Stomach (tissue), 9 donors: ENCODE measurements around the gene LMOD3. TPM values are rescaled to one million over a fixed set of nuclear protein-coding genes. Genes with fewer than 3 reads are reported as not detected.

ENCODE experiments used
- DNase-seq, 2 donors: peaks; one replicate each; pipeline versions ENCODE4 v3.0.0 to v3.0.0-alpha.2; 2013 to 2019
- H3K27ac ChIP-seq, 5 donors: fragments of 200-600 bp in 4 of 5; sonication (generic) in 4 of 5; one replicate each; pipeline ENCODE4 v1.5.1; 2013 to 2019; ENCODE audit warnings: mild to moderate bottlenecking in 1 of 5, moderate library complexity in 1 of 5
- H3K27me3 ChIP-seq, 3 donors: fragments of 200-600 bp; sonication (generic); one replicate each; pipeline ENCODE4 v1.5.1; 2017 to 2019; ENCODE audit warnings: mixed run types in 1 of 3
- H3K36me3 ChIP-seq, 4 donors: fragments of 200-600 bp; sonication (generic); 1 replicate in 3 of 4; 2 replicates in 1 of 4; pipeline ENCODE4 v1.5.1; 2016 to 2019
- H3K4me1 ChIP-seq, 4 donors: fragments of 200-600 bp; sonication (generic); one replicate each; pipeline ENCODE4 v1.5.1; 2016 to 2019
- H3K4me3 ChIP-seq, 4 donors: fragments of 200-600 bp; sonication (generic) in 3 of 4; one replicate each; pipeline ENCODE4 v1.5.1; 2016 to 2019; ENCODE audit warnings: mild to moderate bottlenecking in 1 of 4
- H3K9me3 ChIP-seq, 4 donors: fragments of 200-600 bp; sonication (generic); one replicate each; pipeline ENCODE4 v1.5.1; 2016 to 2019
- CTCF ChIP-seq, 7 experiments: fragments of 450-650 bp in 4 of 7; fragments of 200-600 bp in 3 of 7; sonication (generic) in 3 of 7; IDR thresholded peaks; one replicate each; pipeline ENCODE4 v1.5.1; 2016 to 2019; ENCODE audit warnings: antibody characterized with exemption in 7 of 7, control low read depth in 2 of 7, mild to moderate bottlenecking in 1 of 7
- EP300 ChIP-seq: sonication (generic); formaldehyde crosslinking; IDR thresholded peaks from one replicate; pipeline ENCODE4 v1.6.1; 2017; ENCODE audit warnings: antibody characterized with exemption
- POLR2A ChIP-seq, 4 donors: fragments of 450-650 bp; IDR thresholded peaks; one replicate each; pipeline ENCODE4 v1.6.1; 2016; ENCODE audit warnings: antibody characterized with exemption in 4 of 4, control low read depth in 2 of 4, mild to moderate bottlenecking in 1 of 4, moderate library complexity in 1 of 4
- POLR2AphosphoS5 ChIP-seq, 3 donors: sonication (generic); formaldehyde crosslinking; IDR thresholded peaks; one replicate each; pipeline ENCODE4 v1.6.1; 2016; ENCODE audit warnings: antibody characterized with exemption in 3 of 3
- WGBS, 5 donors: extraction: QIAGEN DNeasy Blood & Tissue Kit in 3 of 5; methylation state at CpG; one replicate each; pipeline versions ENCODE4 v1.1.5 to v1.1.7; 2013 to 2018; 5-methylcytosine and 5-hydroxymethylcytosine counted together
- intact Hi-C: fragments of 100-400 bp; cut with DNase I; formaldehyde crosslinking; loops from one replicate; pipeline ENCODE4 v1.15.1; 2023; ENCODE audit warnings: low total_unique reads
- polyA plus RNA-seq, 3 donors: library from polyadenylated mRNA; stranded (reverse); fragments of 200-250 nt; gene quantifications; one replicate each; pipeline ENCODE4 v1.2.3, GENCODE V29; 2013
- total RNA-seq, 5 donors: library from RNA; depleted of rRNA; stranded (reverse); fragments of >200 nt; gene quantifications; one replicate each; pipeline versions ENCODE4 v1.1.0 to v1.2.3, GENCODE V29; 2014 to 2016
- donor health status: healthy with polysubstance abuse.
- donor health status: Bipolar disorder and iron deficiency.
- donor health status: healthy.

Gene LMOD3
- total and polyA plus RNA-seq, 8 donors = 0.18 to 4.9 (median 0.24) TPM; not detected in 4

DNA sequence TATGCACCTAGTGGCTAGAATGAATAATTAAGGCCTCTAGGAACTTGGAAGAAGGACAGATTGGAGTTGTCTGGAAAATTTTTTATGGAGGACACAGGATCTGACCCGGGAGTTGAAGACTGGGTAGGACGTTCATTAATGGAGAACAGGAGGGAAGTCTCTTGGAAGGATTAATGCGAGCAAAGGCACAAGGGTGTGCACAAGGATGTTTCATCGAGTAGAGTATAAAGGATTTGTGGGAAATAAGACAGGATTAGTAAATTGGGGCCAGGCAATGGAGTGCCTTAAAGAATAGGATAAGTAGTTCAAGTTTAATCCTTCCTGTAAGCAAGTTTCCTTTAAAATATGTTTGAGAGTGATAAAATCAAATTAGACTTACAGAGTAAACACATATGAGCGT lies 14.6 kb downstream of the LMOD3 start:
- Histone ChIP-seq H3K27me3 (no peaks in the 10 kb centered on the region), H3K36me3 (peaks cover 12 to 36% (median 29%) of the 10 kb centered on the region in 4 donors), H3K4me3 (no peak overlapping the region), H3K9me3 (no peaks in the 10 kb centered on the region), H3K4me1 (peaks cover 0 to 29% (median 6%) of the 10 kb centered on the region in 4 donors), H3K27ac (no peak overlapping the region)
- TF ChIP-seq POLR2AphosphoS5 (IDR thresholded peaks at IDR 0.05) = no peak
- TF ChIP-seq EP300 = no peak
- TF ChIP-seq CTCF (IDR thresholded peaks at IDR 0.05) = no peak
- TF ChIP-seq POLR2A (IDR thresholded peaks at IDR 0.05) = no peak
- DNase-seq = no peak
- intact Hi-C loops = no loop called here
- WGBS, 5 donors = 59 to 80% (median 70%) methylated on average over 5 of the region's 5 CpGs

DNA sequence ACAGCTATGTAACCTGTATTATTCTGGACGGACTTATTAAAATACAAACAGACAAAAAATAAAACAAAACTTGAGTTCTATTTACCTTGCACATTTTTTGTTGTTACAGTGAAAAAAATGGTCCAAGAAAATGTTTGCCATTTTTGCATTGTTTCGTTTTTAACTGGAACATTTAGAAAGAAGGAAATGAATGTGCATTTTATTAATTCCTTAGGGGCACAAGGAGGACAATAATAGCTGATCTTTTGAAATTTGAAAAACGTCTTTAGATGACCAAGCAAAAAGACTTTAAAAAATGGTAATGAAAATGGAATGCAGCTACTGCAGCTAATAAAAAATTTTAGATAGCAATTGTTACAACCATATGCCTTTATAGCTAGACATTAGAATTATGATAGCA lies 17.1 kb downstream of the LMOD3 start:
- Histone ChIP-seq H3K36me3 (peaks cover 15 to 58% (median 45%) of the 10 kb centered on the region in 4 donors), H3K27ac (no peak overlapping the region), H3K27me3 (no peaks in the 10 kb centered on the region), H3K9me3 (no peaks in the 10 kb centered on the region), H3K4me1 (peaks cover 0 to 30% (median 19%) of the 10 kb centered on the region in 4 donors), H3K4me3 (no peak overlapping the region)
- no peak for DNase-seq
- WGBS, 5 donors = 43 to 70% (median 65%) methylated on average over 3 of the region's 3 CpGs
- intact Hi-C loops = no loop called here
- TF ChIP-seq CTCF (IDR thresholded peaks at IDR 0.05) (no peak), POLR2AphosphoS5 (IDR thresholded peaks at IDR 0.05) (no peak), POLR2A (IDR thresholded peaks at IDR 0.05) (no peak), EP300 (no peak)

DNA sequence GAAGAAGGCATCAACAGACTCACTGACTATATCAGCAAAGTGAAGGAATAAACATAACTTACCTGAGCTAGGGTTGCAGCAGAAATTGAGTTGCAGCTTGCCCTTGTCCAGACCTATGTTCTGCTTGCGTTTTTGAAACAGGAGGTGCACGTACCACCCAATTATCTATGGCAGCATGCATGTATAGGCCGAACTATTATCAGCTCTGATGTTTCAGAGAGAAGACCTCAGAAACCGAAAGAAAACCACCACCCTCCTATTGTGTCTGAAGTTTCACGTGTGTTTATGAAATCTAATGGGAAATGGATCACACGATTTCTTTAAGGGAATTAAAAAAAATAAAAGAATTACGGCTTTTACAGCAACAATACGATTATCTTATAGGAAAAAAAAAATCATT lies 17.8 kb downstream of the LMOD3 start:
- intact Hi-C loops = no loop called here
- no peak overlapping the region for H3K27ac ChIP-seq
- H3K36me3 ChIP-seq = peaks cover 15 to 65% (median 51%) of the 10 kb centered on the region in 4 donors
- H3K4me1 ChIP-seq = peaks cover 0 to 36% (median 20%) of the 10 kb centered on the region in 4 donors
- WGBS, 5 donors = 81 to 88% (median 83%) methylated on average over 8 of the region's 8 CpGs
- H3K9me3 ChIP-seq = no peaks in the 10 kb centered on the region
- H3K27me3 ChIP-seq = no peaks in the 10 kb centered on the region
- no peak overlapping the region for H3K4me3 ChIP-seq
- no peak for DNase-seq
- TF ChIP-seq EP300 (no peak), CTCF (IDR thresholded peaks at IDR 0.05) (no peak), POLR2A (IDR thresholded peaks at IDR 0.05) (no peak), POLR2AphosphoS5 (IDR thresholded peaks at IDR 0.05) (no peak)

- WGBS, 5 donors = 78 to 85% (median 82%) methylated on average over 3 of the region's 3 CpGs
- no peak overlapping the region for H3K27ac ChIP-seq
- peaks cover 0 to 41% (median 25%) of the 10 kb centered on the region in 4 donors for H3K4me1 ChIP-seq
- no peak overlapping the region for H3K4me3 ChIP-seq
- peaks cover 15 to 65% (median 51%) of the 10 kb centered on the region in 4 donors for H3K36me3 ChIP-seq
- TF ChIP-seq POLR2AphosphoS5 (IDR thresholded peaks at IDR 0.05) (no peak), CTCF (IDR thresholded peaks at IDR 0.05) (no peak), POLR2A (IDR thresholded peaks at IDR 0.05) (no peak), EP300 (no peak)
- no peaks in the 10 kb centered on the region for H3K27me3 ChIP-seq
- intact Hi-C loops = no loop called here
- H3K9me3 ChIP-seq = no peaks in the 10 kb centered on the region
- DNase-seq = no peak
Measured at GRCh38 chr3:69103123-69103522, 19.3 kb downstream of the LMOD3 start.
